Kidney epithelial cell (primary cell): ENCODE results near the gene TUSC2. TPM values are rescaled to one million over a fixed set of nuclear protein-coding genes. Genes with fewer than 3 reads are reported as not detected.

ENCODE experiments used
- DNase-seq: peaks from one replicate; pipeline ENCODE4 v3.0.0-alpha.2; 2010; ENCODE audit warnings: low read depth
- H3K27me3 ChIP-seq: 2 replicates; pipeline ENCODE4 v1.6.0; 2011; ENCODE audit warnings: low read length; ENCODE audit not compliant: control insufficient read depth, insufficient read depth
- H3K36me3 ChIP-seq: 2 replicates; pipeline ENCODE4 v1.5.1; 2011; ENCODE audit warnings: low read length; ENCODE audit not compliant: control insufficient read depth, insufficient read depth
- H3K4me3 ChIP-seq: 2 replicates; pipeline ENCODE4 v1.5.1; 2011; ENCODE audit warnings: low read depth, mild to moderate bottlenecking, control low read depth, low read length
- CTCF ChIP-seq: IDR thresholded peaks from 2 replicates; pipeline ENCODE4 v1.5.1; 2011; ENCODE audit warnings: mild to moderate bottlenecking, moderate library complexity, low read length, control low read depth, inconsistent platforms; ENCODE audit not compliant: insufficient read depth, poor library complexity, severe bottlenecking
- total RNA-seq: library from RNA; depleted of rRNA; stranded (reverse); fragments of >200 nt; gene quantifications from 2 replicates; pipeline ENCODE4 v1.2.3, GENCODE V29; 2015

The TUSC2 gene
- total RNA-seq, 1 donor from 2014 or later: 58.3 TPM

- no peaks in the 10 kb centered on the region for H3K27me3 ChIP-seq
- TF ChIP-seq CTCF: no peak
- no peaks in the 10 kb centered on the region for H3K36me3 ChIP-seq
- no peak for DNase-seq
- H3K4me3 ChIP-seq: no peak overlapping the region
Measured at GRCh38 chr3:50302095-50303012, 25.7 kb downstream of the TUSC2 start.

GRCh38 chr3:50300681-50301254 lies 27.3 kb downstream of the TUSC2 start:
- DNase-seq: no peak
- no peak for TF ChIP-seq CTCF
- Histone ChIP-seq H3K4me3 (no peak overlapping the region), H3K36me3 (no peaks in the 10 kb centered on the region), H3K27me3 (no peaks in the 10 kb centered on the region)

DNA sequence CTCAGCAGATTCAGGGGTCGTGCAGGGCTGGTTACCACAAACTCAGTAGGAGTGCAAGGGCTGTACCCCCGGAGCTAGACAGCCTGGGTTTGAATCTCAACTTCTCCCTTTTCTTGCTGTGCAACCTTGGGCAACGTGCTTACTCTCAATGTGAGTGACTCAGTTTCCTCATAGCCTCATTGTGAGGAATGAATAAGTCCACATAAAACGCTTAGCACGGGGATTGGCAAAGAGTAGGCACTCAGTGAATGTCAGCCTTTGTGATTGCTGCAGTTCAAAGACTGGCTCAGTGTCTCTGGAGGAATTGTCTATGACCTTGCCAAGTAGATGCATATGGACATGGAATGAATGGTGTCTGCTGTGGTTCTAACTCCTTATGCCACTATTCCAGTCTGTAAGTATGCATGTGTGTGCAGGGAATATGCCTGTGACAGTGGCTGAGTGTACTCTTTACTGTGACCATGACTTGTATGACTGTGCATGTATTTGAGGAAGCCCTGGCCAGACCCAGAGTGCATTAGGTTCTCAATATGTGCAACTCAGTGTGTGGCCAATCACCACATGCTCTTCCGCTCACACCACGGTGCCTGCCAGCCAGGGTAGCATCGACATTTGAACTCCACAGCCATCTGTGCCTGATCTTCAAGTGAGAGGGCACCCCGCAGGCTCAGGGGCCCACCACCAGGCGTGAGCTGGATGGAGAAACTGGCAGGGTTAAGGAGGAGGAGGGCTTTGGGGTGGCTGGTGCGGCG lies 27.9 kb downstream of the TUSC2 start:
- Histone ChIP-seq H3K36me3 (no peaks in the 10 kb centered on the region), H3K4me3 (peak overlapping the region; percentile 41), H3K27me3 (no peaks in the 10 kb centered on the region)
- TF ChIP-seq CTCF: no peak
- DNase-seq: no peak

DNA sequence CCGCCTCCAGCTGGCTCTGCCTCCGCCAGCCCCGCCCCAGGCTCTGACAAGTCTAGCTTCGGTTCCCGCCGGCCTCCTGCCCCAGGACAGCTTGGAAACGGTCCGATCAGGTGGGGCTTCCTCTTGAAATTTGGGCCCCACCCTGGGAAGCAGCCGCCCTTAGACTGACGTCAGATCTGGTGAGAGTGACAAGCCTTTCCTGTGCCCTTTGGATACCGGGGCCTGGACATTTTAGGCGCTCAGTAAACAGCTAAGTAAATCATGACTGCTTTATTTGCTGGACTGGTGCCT lies 28.4 kb downstream of the TUSC2 start:
- Histone ChIP-seq H3K4me3 (peak overlapping the region; percentile 41), H3K36me3 (no peaks in the 10 kb centered on the region), H3K27me3 (no peaks in the 10 kb centered on the region)
- no peak for TF ChIP-seq CTCF
- no peak for DNase-seq

DNA sequence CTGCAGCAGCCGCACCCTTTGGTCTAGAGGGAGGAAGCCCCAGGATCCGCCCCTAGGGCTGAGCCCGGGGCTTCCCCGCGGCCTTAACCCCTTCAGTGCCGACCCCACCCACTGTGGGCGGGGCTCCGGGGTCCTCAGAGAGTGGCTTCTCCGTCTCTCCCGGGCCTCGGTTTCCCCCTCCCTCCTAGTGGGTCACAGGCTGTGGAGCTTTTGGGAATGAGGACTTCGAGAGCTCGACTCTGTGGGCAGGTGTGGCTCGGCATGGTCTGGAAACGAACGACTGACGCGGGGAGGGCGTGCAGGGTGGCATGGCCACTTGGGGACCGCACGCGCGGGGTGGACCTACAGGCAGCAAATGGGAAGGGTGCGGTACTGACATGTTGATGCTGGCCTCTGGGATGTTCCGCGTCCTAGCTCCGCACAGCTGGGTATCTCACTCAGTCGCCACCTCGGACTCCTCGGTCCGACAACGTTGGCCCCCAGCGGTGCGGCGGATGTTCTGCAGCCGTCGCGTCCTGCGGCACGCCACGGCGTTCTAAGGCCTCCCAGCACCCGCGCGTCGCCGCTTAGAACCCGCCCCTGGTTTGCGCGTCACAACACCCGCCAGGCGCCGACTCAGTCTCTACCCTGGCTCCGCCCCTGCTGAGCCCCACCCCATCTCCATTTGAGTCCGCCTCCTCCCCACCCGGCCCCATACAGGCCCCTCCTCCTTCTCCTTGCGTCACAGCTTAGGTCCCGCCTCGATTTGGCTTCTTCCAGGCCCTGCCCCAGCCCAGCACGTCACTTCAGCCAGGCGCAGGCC lies 29.0 kb downstream of the TUSC2 start, which contains the start of the genes HYAL3 and NAA80:
TSS of gene HYAL3 (minus strand) at position 570 of the 802 bp plus-strand sequence. CDS start 3,803 bp downstream, outside the sequence.
TSS of gene NAA80 (minus strand) at position 570 of the 802 bp plus-strand sequence. CDS start 1,942 bp downstream, outside the sequence.
- peak within 1 kb of the TSS; percentile 94 for H3K4me3 ChIP-seq
- no peak for TF ChIP-seq CTCF
- H3K36me3 ChIP-seq: no peaks in the 10 kb centered on the region
- peak; percentile 89 for DNase-seq
- H3K27me3 ChIP-seq: no peaks in the 10 kb centered on the region
